ENCODE results near the gene CYP26C1. TPM values are rescaled to one million over a fixed set of nuclear protein-coding genes. Genes with fewer than 3 reads are reported as not detected.
"Not testable (repeated sequence)": the region's sequence is repeated elsewhere in the genome, so short reads cannot be mapped to it uniquely, and the experiment has no call there.

CYP26C1 gene
- total RNA-seq, 2 experiments from 2014 or later = 0.17 TPM; not detected in 1

DNA sequence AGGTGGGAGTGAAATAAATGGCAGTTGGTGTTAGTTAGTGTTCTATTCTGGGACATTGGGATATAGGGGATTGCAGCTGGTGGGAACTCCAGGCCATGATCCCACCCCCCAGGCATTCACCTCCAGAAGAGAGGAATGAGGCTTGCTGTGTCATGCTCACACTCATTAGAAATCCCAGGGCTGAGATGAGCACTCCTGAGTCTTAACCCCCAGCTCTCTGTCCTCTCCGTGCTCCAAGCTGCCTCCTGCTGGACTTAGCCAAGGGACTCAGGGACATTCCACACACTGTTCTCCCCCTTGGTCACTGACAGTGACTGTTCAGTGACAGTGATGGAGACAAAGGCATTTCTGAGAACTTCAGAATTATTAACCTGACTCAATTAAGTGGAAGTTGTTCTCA, 34.6 kb downstream of the CYP26C1 start:
- ATAC-seq (ENCODE audit: low read depth) = no peak
- Mint-ChIP-seq H3K36me3 (no peaks in the 10 kb centered on the region), H3K9me3 (no peaks in the 10 kb centered on the region), H3K27ac (no peak overlapping the region), H3K4me1 (no peaks in the 10 kb centered on the region), H3K4me3 (no peak overlapping the region), H3K27me3 (no peaks in the 10 kb centered on the region)
- POLR2A ChIA-PET = no interaction called here
- DNase-seq = no peak

GRCh38 chr10:93096901-93097300, 36.3 kb downstream of the CYP26C1 start:
- no peaks in the 10 kb centered on the region for H3K36me3 Mint-ChIP-seq
- POLR2A ChIA-PET = no interaction called here
- H3K27ac Mint-ChIP-seq = no peak overlapping the region
- ATAC-seq (ENCODE audit: low read depth) = no peak
- H3K4me1 Mint-ChIP-seq = no peaks in the 10 kb centered on the region
- no peak for DNase-seq
- H3K27me3 Mint-ChIP-seq = no peaks in the 10 kb centered on the region
- H3K9me3 Mint-ChIP-seq = no peaks in the 10 kb centered on the region
- H3K4me3 Mint-ChIP-seq = no peak overlapping the region

- Mint-ChIP-seq H3K36me3 (no peaks in the 10 kb centered on the region), H3K9me3 (no peaks in the 10 kb centered on the region)
Measured at GRCh38 chr10:93097386-93097785, 36.8 kb downstream of the CYP26C1 start.

GRCh38 chr10:93098816-93099215, 38.2 kb downstream of the CYP26C1 start:
- no peak overlapping the region for H3K4me3 Mint-ChIP-seq
- no peaks in the 10 kb centered on the region for H3K4me1 Mint-ChIP-seq
- no peaks in the 10 kb centered on the region for H3K36me3 Mint-ChIP-seq
- ATAC-seq (ENCODE audit: low read depth) (no peak), DNase-seq (no peak)
- H3K9me3 Mint-ChIP-seq = no peaks in the 10 kb centered on the region
- no peak overlapping the region for H3K27ac Mint-ChIP-seq
- POLR2A ChIA-PET = no interaction called here
- H3K27me3 Mint-ChIP-seq = no peaks in the 10 kb centered on the region

More at GRCh38 chr10:93097386-93097785, 36.8 kb downstream of the CYP26C1 start:
- H3K4me3 Mint-ChIP-seq = no peak overlapping the region
- POLR2A ChIA-PET = no interaction called here
- H3K27ac Mint-ChIP-seq = no peak overlapping the region
- no peaks in the 10 kb centered on the region for H3K4me1 Mint-ChIP-seq
- no peaks in the 10 kb centered on the region for H3K27me3 Mint-ChIP-seq
- ATAC-seq (ENCODE audit: low read depth) = no peak
- DNase-seq = no peak

DNA sequence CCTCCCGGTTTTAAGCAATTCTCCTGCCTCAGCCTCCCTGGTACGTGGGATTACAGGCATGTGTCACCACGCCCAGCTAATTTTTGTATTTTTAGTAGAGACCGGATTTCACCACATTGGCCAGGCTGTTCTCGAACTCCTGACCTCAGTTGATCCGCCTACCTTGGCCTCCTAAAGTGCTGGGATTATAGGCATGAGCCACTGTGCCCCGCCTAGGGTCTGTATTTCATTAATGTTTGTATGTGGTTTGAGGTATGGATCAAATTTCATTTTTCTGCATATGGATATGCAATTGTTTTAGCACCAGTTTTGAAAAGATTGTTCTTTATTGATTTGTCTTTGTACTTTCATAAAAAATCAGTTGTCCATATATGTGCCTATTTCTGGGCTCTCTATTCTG, 39.1 kb downstream of the CYP26C1 start:
- POLR2A ChIA-PET = no interaction called here
- no peak for DNase-seq
- H3K9me3 Mint-ChIP-seq = no peaks in the 10 kb centered on the region
- no peaks in the 10 kb centered on the region for H3K4me1 Mint-ChIP-seq
- H3K36me3 Mint-ChIP-seq = no peaks in the 10 kb centered on the region
- no peak for ATAC-seq (ENCODE audit: low read depth)
- H3K4me3 Mint-ChIP-seq = no peak overlapping the region
- H3K27ac Mint-ChIP-seq = no peak overlapping the region
- H3K27me3 Mint-ChIP-seq = no peaks in the 10 kb centered on the region

GRCh38 chr10:93101148-93101547, 40.5 kb downstream of the CYP26C1 start:
- ATAC-seq (ENCODE audit: low read depth); H3K27me3 Mint-ChIP-seq; DNase-seq; H3K4me1 Mint-ChIP-seq; POLR2A ChIA-PET; H3K4me3 Mint-ChIP-seq; H3K36me3 Mint-ChIP-seq; H3K27ac Mint-ChIP-seq; H3K9me3 Mint-ChIP-seq: not testable (repeated sequence)

GRCh38 chr10:93103953-93104352, 43.4 kb downstream of the CYP26C1 start:
- Mint-ChIP-seq H3K9me3 (no peaks in the 10 kb centered on the region), H3K27ac (no peak overlapping the region), H3K27me3 (peaks cover 2% of the 10 kb centered on the region), H3K4me3 (no peak overlapping the region), H3K36me3 (no peaks in the 10 kb centered on the region), H3K4me1 (no peaks in the 10 kb centered on the region)
- POLR2A ChIA-PET = no interaction called here
- ATAC-seq (ENCODE audit: low read depth) = no peak
- no peak for DNase-seq

- no peaks in the 10 kb centered on the region for H3K9me3 Mint-ChIP-seq
- POLR2A ChIA-PET = no interaction called here
Measured at GRCh38 chr10:93106631-93107072, 46.1 kb downstream of the CYP26C1 start.

GRCh38 chr10:93110472-93111146, 50.0 kb downstream of the CYP26C1 start:
- POLR2A ChIA-PET = no interaction called here
- ATAC-seq (ENCODE audit: low read depth) = no peak
- peaks cover 8% of the 10 kb centered on the region for H3K27me3 Mint-ChIP-seq
- no peaks in the 10 kb centered on the region for H3K36me3 Mint-ChIP-seq
- no peaks in the 10 kb centered on the region for H3K9me3 Mint-ChIP-seq
- no peak overlapping the region for H3K27ac Mint-ChIP-seq
- no peak for DNase-seq
- no peak overlapping the region for H3K4me3 Mint-ChIP-seq
- peaks cover 4% of the 10 kb centered on the region for H3K4me1 Mint-ChIP-seq

More at GRCh38 chr10:93106631-93107072, 46.1 kb downstream of the CYP26C1 start:
- no peaks in the 10 kb centered on the region for H3K36me3 Mint-ChIP-seq
- no peak for ATAC-seq (ENCODE audit: low read depth)
- no peak overlapping the region for H3K27ac Mint-ChIP-seq
- peaks cover 2% of the 10 kb centered on the region for H3K27me3 Mint-ChIP-seq
- no peak overlapping the region for H3K4me3 Mint-ChIP-seq
- DNase-seq = no peak
- no peaks in the 10 kb centered on the region for H3K4me1 Mint-ChIP-seq

GRCh38 chr10:93113042-93113441, 52.4 kb downstream of the CYP26C1 start:
- Mint-ChIP-seq H3K27ac (no peak overlapping the region), H3K36me3 (no peaks in the 10 kb centered on the region), H3K9me3 (no peaks in the 10 kb centered on the region), H3K4me1 (peaks cover 7% of the 10 kb centered on the region), H3K4me3 (no peak overlapping the region), H3K27me3 (peaks cover 8% of the 10 kb centered on the region)
- DNase-seq (no peak), ATAC-seq (ENCODE audit: low read depth) (no peak)
- POLR2A ChIA-PET = no interaction called here

- DNase-seq = peak; percentile 64
- peaks cover 8% of the 10 kb centered on the region for H3K27me3 Mint-ChIP-seq
- no peak overlapping the region for H3K27ac Mint-ChIP-seq
- peaks cover 7% of the 10 kb centered on the region for H3K4me1 Mint-ChIP-seq
- no peak overlapping the region for H3K4me3 Mint-ChIP-seq
- H3K9me3 Mint-ChIP-seq = no peaks in the 10 kb centered on the region
- peak; percentile 71 for ATAC-seq (ENCODE audit: low read depth)
- POLR2A ChIA-PET = no interaction called here
- H3K36me3 Mint-ChIP-seq = no peaks in the 10 kb centered on the region
Measured at GRCh38 chr10:93115661-93116383, 55.2 kb downstream of the CYP26C1 start.

Other genes with a start within 250 kb of the CYP26C1 start
- 10 to 100 TPM; 10.4 to 10.6 TPM for gene EXOC6, start 212.3 kb upstream of the CYP26C1 start, total RNA-seq
- under 1 TPM in 1 of 2 experiments, not detected in 1; 0.31 TPM for gene CYP26A1, start 13.1 kb downstream of the CYP26C1 start, total RNA-seq